IMR-90 (cell line): Measurements from ENCODE around the gene IL10.

ENCODE experiments used
- BHLHE40 ChIP-seq: fragments of 150-350 bp; IDR thresholded peaks from 2 replicates; pipeline ENCODE4 v1.6.1; 2016; ENCODE audit warnings: mild to moderate bottlenecking, low read depth, low read length
- CEBPB ChIP-seq: IDR thresholded peaks from 2 replicates; pipeline ENCODE4 v1.6.1; 2012; ENCODE audit warnings: low read depth, low read length, improper control_type of control experiment
- CTCF ChIP-seq: conservative IDR thresholded peaks from 2 replicates; pipeline ENCODE4 v1.5.1; 2012; ENCODE audit warnings: mild to moderate bottlenecking, low read depth, low read length, improper control_type of control experiment
- FOS ChIP-seq: fragments of 150-350 bp; IDR thresholded peaks from 2 replicates; pipeline ENCODE4 v1.6.1; 2016; ENCODE audit warnings: low read depth, low read length
- MAFK ChIP-seq: IDR thresholded peaks from 2 replicates; pipeline ENCODE4 v1.6.1; 2012; ENCODE audit warnings: low read depth, low read length, improper control_type of control experiment
- MAZ ChIP-seq: IDR thresholded peaks from 2 replicates; pipeline ENCODE4 v1.6.1; 2012; ENCODE audit warnings: low read depth, mild to moderate bottlenecking, low read length, improper control_type of control experiment, moderate library complexity, borderline replicate concordance
- MXI1 ChIP-seq: IDR thresholded peaks from 2 replicates; pipeline ENCODE4 v1.6.1; 2012; ENCODE audit warnings: low read depth, mild to moderate bottlenecking, low read length, moderate library complexity, borderline replicate concordance
- POLR2A ChIP-seq: IDR thresholded peaks from 2 replicates; pipeline ENCODE4 v1.6.1; 2012; ENCODE audit warnings: mild to moderate bottlenecking, low read depth, low read length
- RAD21 ChIP-seq: IDR thresholded peaks from 2 replicates; pipeline ENCODE4 v1.6.1; 2012; ENCODE audit warnings: low read length, improper control_type of control experiment
- RCOR1 ChIP-seq: IDR thresholded peaks from 2 replicates; pipeline ENCODE4 v1.6.1; 2012; ENCODE audit warnings: mild to moderate bottlenecking, low read length, improper control_type of control experiment; ENCODE audit not compliant: insufficient replicate concordance
- RFX5 ChIP-seq: IDR thresholded peaks from 2 replicates; pipeline ENCODE4 v1.8.0; 2012; ENCODE audit warnings: low read depth, mild to moderate bottlenecking, low read length, moderate library complexity
- USF2 ChIP-seq: fragments of 150-350 bp; IDR thresholded peaks from 2 replicates; pipeline ENCODE4 v1.6.1; 2017; ENCODE audit warnings: mild to moderate bottlenecking, antibody characterized with exemption, low read length, low read depth

- TF ChIP-seq CTCF (no peak), MAZ (no peak), CEBPB (no peak), POLR2A (no peak), MAFK (no peak), USF2 (no peak), BHLHE40 (no peak), RCOR1 (no peak), MXI1 (no peak), RFX5 (no peak), RAD21 (no peak), FOS (no peak)
These were observed 3.0 kb downstream of the IL10 start for GRCh38 chr1:206769304-206769731.
